Measurements from ENCODE around the gene PDAP1.
"Not testable (repeated sequence)": the region's sequence is repeated elsewhere in the genome, so short reads cannot be mapped to it uniquely, and the experiment has no call there.

PDAP1 gene, protein sequence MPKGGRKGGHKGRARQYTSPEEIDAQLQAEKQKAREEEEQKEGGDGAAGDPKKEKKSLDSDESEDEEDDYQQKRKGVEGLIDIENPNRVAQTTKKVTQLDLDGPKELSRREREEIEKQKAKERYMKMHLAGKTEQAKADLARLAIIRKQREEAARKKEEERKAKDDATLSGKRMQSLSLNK

DNA sequence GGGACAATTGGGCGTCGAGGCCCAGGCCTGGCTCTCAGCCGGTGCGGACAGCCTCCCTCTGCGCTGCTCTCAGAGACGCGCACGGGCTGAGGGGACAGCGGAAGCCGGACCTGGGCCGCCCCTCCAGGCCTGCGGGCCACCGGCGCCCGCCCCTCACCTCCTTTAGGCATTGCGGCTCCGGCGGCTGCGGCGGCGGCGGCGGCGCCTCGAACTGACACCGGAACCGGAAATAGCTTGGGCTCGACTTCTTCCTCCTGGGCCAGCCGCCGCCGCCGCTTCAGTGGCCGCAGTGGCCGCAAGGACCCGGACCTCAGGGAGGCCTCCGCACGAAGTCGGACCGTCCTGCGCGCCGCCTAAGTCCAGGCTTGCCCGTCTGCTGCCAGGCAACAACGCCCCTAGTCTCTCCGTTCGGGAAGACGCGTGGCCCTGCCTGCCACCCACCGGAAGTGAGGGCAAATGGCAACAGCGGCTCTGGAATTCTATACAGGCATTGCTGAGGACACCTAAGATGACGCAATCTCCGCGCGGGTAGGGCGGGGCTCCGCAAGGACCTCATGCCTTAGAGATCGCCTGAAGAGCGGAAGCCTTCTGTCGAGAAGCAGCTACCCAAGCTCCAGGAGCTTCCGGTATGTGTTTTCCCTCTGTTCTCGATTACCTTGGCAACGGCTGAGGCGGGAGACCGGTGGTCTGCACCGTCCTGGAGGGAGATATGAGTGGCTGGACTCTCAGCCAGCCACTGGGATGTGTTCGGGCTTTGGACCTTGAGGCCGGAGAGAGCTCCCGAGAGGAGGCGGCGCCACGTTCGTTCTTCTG is at the start of gene PDAP1, which contains the start of gene BUD31:
TSS of gene PDAP1 (minus strand) at position 219 of the 813 bp plus-strand sequence. CDS start at position 170, 49 bp downstream.
TSS of gene BUD31 (plus strand) at position 591 of the 813 bp plus-strand sequence. CDS start 2,124 bp downstream, outside the sequence.
- peak; percentile 89 for DNase-seq (ENCODE audit: low read depth)

DNA sequence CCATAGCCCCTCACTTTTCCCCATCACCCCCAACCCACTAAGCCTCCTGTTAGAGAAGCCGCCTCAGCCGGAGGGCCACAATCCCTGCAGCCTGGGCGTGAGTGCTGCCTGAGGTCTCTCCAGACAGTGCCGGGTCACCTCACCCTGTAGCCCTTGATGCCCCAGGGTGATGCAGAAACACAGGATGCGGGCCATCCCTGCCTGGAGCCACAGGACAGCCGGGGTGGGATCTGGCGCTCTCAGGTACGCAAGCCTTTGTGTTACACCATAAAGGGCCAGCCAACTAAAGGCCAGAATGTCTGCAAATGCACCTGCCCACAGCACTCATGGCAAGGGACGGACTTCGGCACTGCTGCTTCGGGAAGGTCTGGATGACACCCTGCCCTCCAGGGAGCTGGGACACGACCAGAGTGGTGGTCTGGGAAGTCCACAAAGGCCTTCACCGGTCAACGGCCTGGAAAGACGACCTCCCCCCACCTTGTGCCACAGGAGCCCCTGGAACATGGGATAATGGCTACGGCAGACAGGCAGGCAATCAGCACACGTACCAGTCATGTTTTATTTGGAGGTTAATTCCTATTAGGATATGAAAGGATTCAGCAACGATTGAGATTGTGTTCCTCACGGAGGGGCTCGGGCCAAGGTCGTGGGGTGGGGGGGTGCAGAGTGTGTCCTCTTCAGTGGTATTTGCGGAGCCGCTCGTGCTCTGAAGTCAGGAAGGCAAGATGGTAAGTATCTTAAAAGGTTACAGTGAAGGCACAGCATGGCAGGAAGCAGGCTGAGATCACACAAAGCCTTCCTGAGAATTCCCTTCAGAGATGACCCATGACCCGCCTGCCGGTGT is 49.5 kb upstream of the PDAP1 start:
- no peak for DNase-seq (ENCODE audit: low read depth)

DNA sequence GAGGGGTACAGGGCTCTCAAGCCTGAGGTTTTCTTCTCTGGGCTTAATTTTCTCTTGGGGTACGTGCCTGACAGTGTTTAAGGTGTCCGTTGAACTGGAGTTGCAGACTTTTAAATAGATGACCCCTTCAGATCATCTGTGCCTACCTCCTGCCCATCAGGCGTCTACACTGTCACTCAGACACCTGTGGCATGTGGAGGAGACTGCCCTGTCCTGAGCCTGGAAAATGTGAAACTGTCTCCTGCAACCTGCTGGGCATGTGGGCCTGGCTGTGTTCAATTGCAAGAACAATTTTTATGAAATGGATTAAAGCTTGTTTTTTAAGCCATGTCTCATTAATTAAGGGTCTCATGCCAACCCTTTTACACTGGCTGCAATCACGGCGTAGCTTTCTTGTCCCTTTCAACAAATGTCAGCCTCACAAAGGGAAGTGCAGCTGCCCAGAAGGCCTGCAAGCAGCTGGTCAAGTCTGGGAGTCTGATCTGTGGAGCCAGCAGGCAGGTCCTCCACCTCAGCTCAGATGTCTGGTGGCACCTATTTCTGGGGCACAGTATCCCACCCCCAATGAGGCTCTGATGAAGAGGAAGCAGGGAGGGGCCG is 48.8 kb upstream of the PDAP1 start:
- DNase-seq (ENCODE audit: low read depth), result no peak

DNA sequence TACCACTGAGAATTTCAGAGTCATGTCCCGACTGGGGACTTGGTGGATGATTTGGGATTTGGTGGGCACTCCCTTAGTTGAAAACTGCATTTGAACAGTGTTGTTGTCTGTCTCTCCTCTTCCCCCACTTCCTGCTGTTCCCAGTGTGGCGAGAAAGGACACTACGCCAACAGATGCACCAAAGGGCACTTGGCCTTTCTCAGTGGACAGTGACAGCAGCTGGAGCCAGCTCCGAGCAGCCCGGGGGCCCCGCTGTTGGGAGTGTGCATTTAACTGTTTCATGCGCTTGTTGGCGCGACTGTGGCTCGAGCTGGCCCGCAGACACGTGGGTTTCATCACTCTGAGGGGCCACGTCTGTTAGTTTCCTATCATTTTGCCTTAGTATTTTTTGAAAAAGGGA is 47.9 kb upstream of the PDAP1 start:
- no peak for DNase-seq (ENCODE audit: low read depth)

DNA sequence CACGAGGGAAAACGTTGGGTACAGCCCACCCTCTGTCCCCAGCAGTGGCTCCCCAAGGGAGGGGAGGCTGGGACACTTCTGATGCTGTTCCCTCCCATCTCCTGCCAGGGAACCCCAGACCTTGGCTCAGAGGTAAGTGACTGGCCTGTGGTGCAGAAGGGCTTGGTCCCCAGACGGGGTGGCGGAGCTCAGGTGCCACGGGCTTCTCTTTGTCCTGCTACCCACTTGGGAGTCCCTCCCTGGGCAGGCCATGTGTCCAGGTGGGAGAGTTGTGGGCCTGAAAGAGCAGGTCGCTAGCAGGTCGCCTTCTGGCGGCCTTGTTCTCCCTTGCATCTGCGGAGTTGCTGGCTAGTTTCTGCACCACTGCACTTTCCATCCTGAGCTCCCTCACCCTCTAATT is 47.5 kb upstream of the PDAP1 start:
- DNase-seq (ENCODE audit: low read depth), result no peak

GRCh38 chr7:99453105-99453504 is 44.7 kb upstream of the PDAP1 start:
- no peak for DNase-seq (ENCODE audit: low read depth)

DNA sequence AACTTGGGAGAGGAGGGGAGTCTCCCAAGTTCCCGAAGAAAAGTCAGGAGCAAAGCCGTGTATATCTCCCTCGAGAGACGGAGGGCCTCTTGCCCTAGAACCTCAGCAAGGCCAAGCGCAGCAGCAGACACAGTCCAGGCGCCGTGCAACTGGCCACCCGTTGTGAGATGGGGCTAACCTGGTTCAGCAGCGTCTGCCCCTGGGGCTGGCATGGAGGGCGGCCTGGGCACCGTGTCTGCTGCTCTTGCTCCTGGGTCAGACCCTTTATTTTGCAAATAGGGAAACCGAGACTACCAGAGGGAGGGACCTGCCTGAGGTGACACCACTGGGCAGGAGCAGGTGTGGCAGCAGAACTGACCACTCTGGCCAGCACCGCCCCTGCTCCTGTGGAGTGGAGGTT is 44.1 kb upstream of the PDAP1 start:
- no peak for DNase-seq (ENCODE audit: low read depth)

DNA sequence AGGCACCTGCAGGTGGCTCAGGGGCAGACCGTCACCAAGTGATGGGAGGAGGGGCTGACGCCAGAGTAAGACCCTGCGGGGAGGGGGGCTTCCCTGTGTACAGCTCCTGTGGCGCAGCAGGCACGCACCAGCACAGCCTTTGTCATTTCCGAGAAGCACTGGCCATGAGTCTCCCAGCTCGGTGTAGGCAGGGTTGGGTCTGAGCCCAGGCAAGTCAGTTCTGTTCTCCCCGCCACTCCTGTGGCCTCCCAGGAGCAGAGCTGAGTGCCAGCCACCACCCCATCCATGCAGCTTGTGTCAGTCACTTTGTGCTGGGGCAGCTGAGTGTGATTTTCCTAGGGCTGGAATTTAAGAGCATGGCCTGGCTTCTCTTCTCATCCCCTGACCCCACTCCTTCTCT is 43.5 kb upstream of the PDAP1 start:
- DNase-seq (ENCODE audit: low read depth), result no peak

DNA sequence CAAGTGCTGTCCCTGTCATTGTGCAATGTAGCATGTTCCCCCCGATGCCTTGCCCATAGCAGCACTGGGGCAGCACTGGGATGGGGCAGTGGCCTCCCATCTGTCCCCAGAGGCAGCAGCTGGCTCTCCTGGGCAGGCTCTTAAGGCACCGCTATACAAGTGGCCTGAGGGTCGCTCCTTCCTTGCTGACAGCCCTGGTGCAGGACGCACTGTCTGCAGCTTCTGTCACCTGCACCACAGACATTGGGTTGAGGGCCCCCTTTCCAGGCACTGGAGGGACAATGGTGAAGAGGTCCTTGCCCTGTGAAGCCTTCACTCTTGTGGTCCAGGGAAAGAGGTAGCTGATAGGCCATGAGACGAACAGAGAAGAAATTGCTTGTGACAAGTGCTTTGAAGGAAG is 40.9 kb upstream of the PDAP1 start:
- no peak for DNase-seq (ENCODE audit: low read depth)

DNA sequence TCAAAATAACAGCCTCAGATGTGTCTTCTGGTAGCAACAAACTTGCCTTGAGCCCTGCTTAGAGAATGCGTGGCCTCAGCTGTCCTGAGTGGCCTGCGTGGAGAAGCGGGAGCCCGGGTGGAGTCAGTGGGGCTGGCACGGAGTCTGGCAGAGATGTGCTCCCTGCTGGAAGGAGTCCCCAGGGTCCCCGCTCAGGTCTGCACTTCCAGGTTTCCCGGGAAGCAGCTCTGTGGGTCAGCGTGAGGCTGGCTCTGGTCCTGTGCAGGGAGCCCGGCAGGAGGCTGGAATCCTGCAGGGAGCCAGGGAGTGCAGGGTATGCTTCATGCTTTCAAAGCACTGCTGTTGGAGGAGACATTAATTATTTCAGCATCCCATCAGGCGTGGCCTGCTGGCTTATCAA is 40.5 kb upstream of the PDAP1 start:
- no peak for DNase-seq (ENCODE audit: low read depth)

DNA sequence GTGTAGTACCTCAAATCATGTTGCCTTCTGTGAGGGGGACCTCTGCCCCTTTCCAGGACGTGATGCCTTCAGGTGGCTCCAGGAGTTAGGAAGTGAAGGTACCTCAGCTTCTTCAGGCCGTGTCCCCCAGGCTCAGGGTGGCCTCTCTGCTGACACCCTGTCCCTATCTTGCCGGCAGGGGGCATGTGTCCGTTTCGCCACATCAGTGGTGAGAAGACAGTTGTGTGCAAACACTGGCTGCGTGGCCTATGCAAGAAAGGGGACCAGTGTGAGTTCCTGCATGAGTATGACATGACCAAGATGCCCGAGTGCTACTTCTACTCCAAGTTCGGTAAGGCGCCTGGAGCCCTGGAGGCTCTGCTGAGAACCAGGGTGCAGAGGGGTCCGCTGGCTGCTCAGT is 39.5 kb upstream of the PDAP1 start:
- DNase-seq (ENCODE audit: low read depth), result no peak

- no peak for DNase-seq (ENCODE audit: low read depth)
These were observed 37.7 kb upstream of the PDAP1 start for GRCh38 chr7:99446096-99446495.

GRCh38 chr7:99440195-99440594 is 31.8 kb upstream of the PDAP1 start:
- DNase-seq (ENCODE audit: low read depth), result no peak

DNA sequence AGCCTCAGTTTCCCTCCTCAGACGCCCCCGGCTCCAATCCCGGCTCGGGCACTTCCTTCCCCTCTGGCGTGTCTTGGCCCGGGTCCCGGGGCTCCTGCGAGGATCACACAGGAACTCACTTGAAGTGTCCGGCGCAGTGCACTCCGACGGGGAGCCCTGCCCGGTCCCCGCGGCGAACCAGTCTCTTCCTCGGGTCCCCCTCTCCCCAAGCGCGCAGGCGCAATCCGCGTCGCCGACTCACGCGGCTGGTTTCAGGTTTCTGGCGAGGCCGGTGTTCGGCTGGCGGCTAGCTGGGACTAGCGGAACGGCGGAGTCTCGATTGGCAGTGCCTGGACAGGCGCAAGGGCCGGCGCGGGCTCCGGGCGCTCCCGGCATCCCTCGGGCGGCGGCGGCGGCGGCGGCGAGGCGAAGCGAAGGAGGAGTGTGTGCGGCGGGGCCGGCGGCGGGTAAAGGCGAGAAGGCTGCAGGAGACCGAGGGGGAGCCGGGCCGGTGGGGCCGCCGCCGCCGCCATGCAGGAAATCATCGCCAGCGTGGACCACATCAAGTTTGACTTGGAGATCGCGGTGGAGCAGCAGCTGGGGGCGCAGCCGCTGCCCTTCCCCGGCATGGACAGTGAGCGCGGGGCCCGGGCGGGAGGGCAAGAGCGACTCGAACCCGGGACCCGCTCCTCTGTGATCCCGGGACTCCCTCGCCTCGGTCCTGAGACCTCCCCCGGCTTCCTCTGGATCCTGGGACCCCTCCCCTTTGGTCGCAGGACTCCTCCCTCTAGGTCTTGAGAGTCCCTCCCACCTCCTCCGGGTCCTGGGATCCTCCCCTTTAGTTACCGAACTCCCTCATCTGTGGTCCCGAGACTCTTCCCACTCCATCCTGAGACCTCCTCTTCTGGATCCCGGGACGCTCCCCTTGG is 30.4 kb upstream of the PDAP1 start, which contains the start of the genes CPSF4 and PTCD1:
TSS of gene CPSF4 (plus strand) at position 371 of the 908 bp plus-strand sequence. CDS start at position 511, 140 bp downstream.
TSS of gene PTCD1 (minus strand) at position 226 of the 908 bp plus-strand sequence. CDS start 3,556 bp downstream, outside the sequence.
- peak; percentile 86 for DNase-seq (ENCODE audit: low read depth)

DNA sequence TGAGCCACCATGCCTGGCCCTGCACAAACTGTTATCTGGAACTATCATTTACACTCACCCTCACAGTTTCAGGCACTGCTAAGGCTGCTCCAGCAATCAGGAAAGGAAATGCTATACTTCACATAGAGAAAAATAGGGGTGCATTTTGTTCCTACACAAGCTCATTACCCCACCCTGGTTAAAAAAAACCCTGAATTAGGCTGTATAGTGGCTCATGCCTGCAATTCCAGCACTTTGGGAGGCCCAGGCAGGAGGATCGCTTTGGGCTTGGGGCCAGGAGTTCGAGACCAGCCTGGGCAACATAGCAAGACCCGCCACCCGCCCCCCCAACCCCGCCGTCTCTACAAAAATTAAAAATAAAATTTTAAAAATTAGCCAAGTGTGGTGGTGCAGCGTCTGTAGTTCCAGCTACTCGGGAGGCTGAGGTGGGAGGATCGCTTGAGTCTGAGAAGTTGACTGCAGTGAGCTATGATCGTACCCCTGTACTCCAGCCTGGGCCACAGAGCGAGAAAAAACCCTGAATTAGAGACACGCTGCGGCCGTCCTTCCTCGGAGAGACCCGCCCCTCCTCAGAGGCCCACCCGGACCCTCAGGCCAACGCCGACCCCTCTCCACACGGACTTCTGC is 29.7 kb upstream of the PDAP1 start:
- no peak for DNase-seq (ENCODE audit: low read depth)

GRCh38 chr7:99433158-99433557 is 24.8 kb upstream of the PDAP1 start:
- DNase-seq (ENCODE audit: low read depth), result no peak

- DNase-seq (ENCODE audit: low read depth), result not testable (repeated sequence)
These were observed 23.6 kb upstream of the PDAP1 start for GRCh38 chr7:99431756-99432540.

GRCh38 chr7:99429756-99430155 is 21.4 kb upstream of the PDAP1 start:
- no peak for DNase-seq (ENCODE audit: low read depth)

DNA sequence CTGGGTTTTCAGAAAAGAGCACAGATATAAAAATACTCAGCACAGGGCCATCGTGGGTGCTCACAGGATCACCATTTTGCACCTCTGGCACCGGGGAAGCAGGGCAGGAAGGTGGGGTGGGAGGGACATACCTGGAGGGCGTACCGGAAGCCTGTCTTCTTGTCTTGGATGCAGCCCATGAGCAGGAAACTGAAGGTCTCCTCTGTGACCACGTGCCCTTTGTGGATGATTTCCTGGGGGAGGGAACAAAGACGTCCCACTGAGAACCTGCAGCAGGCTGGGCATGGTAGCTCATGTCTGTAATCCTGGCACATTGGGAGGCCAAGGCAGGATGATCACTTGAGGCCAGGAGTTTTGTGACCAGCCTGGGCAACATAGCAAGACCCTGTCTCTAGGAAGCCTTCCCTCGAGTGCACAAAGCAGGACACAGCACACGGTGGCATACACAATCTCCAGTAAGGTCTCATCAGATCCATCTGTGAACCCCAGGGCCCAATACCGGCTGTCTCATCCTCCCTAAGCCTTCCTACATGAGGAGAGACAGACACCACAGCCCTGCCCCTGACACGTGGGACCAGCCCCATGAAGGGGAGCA is 20.7 kb upstream of the PDAP1 start:
- DNase-seq (ENCODE audit: low read depth), result no peak

Measured in stimulated activated CD4-positive, alpha-beta T cell treated with anti-CD3 and anti-CD28 coated beads, Interleukin-2, amount 100 ng/mL, for 4 hours (primary cell).